ENCODE results near the gene C10orf67.
"Not testable (repeated sequence)": the region's sequence is repeated elsewhere in the genome, so short reads cannot be mapped to it uniquely, and the experiment has no call there.

DNA sequence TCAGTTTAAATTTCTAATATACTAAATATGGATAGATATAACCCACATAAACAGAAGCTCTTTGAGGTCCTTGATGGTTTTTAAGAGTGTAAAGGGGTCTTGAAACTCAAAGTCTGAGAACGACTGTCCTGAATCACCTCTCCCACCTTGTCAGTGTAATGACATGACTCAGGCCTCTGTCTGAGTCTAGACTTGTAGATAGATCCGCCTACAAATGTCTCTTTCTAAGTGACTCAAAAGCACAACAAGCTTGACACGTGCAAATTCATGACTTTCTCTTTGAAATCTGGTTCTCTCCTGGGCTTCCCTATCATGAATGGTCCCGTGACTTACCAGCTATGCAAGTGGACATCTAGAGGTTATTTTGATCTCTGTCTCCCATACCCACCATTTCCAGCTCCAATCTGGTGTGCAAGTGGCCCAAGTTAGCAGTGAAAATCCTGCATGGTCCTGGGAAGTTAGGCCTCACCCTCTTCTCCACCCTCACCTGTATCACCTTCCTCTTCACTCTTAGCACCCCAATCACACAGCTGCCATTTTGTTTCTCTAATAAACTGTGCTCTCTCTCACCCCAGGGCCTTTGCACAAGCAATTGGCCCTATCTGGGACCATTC lies 20.9 kb upstream of the C10orf67 start:
- not testable (repeated sequence) for TF ChIP-seq EZH2 (IDR thresholded peaks at IDR 0.05; ENCODE audit: low read length, unreplicated experiment); EZH2phosphoT487 (IDR thresholded peaks at IDR 0.05; ENCODE audit: borderline replicate concordance, low read length)
- TF ChIP-seq, protein P1, sequence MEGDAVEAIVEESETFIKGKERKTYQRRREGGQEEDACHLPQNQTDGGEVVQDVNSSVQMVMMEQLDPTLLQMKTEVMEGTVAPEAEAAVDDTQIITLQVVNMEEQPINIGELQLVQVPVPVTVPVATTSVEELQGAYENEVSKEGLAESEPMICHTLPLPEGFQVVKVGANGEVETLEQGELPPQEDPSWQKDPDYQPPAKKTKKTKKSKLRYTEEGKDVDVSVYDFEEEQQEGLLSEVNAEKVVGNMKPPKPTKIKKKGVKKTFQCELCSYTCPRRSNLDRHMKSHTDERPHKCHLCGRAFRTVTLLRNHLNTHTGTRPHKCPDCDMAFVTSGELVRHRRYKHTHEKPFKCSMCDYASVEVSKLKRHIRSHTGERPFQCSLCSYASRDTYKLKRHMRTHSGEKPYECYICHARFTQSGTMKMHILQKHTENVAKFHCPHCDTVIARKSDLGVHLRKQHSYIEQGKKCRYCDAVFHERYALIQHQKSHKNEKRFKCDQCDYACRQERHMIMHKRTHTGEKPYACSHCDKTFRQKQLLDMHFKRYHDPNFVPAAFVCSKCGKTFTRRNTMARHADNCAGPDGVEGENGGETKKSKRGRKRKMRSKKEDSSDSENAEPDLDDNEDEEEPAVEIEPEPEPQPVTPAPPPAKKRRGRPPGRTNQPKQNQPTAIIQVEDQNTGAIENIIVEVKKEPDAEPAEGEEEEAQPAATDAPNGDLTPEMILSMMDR (conservative IDR thresholded peaks at IDR 0.05; ENCODE audit: low read depth, low read length): not testable (repeated sequence)
